Measurements from ENCODE around the gene WWOX.

- TF ChIP-seq CTCF (IDR thresholded peaks at IDR 0.05): no peak
- TF ChIP-seq EZH2 (IDR thresholded peaks at IDR 0.05; ENCODE audit: borderline replicate concordance, insufficient read depth, low read depth, low read length, poor library complexity, severe bottlenecking): no peak
Measured at GRCh38 chr16:78754713-78755112, 655.3 kb downstream of the WWOX start.
